NCI-H1092 treated with DMSO at 0.1 percent for 48 hours (cell line): ENCODE results near the gene SHLD1.

ENCODE experiments used
- DNase-seq: peaks from one replicate; lab custom pipeline; 2025; lab: John Stamatoyannopoulos, UW

SHLD1 gene

GRCh38 chr20:5848711-5849505, 98.7 kb downstream of the SHLD1 start:
- DNase-seq, result peak; percentile 22

- DNase-seq, result no peak
Observed at GRCh38 chr20:5855939-5856338, 105.7 kb downstream of the SHLD1 start.

- DNase-seq, result no peak
Observed at GRCh38 chr20:5859608-5860007, 109.4 kb downstream of the SHLD1 start.

- DNase-seq, result no peak
Observed at GRCh38 chr20:5862703-5863039, 112.5 kb downstream of the SHLD1 start.

- no peak for DNase-seq
Observed at GRCh38 chr20:5863040-5863833, 113.0 kb downstream of the SHLD1 start.

GRCh38 chr20:5864428-5864827, 114.2 kb downstream of the SHLD1 start:
- DNase-seq, result no peak

GRCh38 chr20:5864873-5865587, 114.8 kb downstream of the SHLD1 start:
- DNase-seq, result no peak

GRCh38 chr20:5865604-5866003, 115.4 kb downstream of the SHLD1 start:
- DNase-seq, result no peak

GRCh38 chr20:5870568-5870981, 120.4 kb downstream of the SHLD1 start:
- no peak for DNase-seq

GRCh38 chr20:5871459-5872410, 121.5 kb downstream of the SHLD1 start:
- no peak for DNase-seq

GRCh38 chr20:5877128-5877527, 126.9 kb downstream of the SHLD1 start:
- DNase-seq, result no peak

- no peak for DNase-seq
Observed at GRCh38 chr20:5880326-5880725, 130.1 kb downstream of the SHLD1 start.

GRCh38 chr20:5881703-5882102, 131.5 kb downstream of the SHLD1 start:
- no peak for DNase-seq

- no peak for DNase-seq
Observed at GRCh38 chr20:5882166-5882565, 132.0 kb downstream of the SHLD1 start.

- DNase-seq, result no peak
Observed at GRCh38 chr20:5884465-5885335, 134.5 kb downstream of the SHLD1 start.

- DNase-seq, result no peak
Observed at GRCh38 chr20:5885866-5886265, 135.7 kb downstream of the SHLD1 start.

- DNase-seq, result no peak
Observed at GRCh38 chr20:5886788-5887187, 136.6 kb downstream of the SHLD1 start.

- no peak for DNase-seq
Observed at GRCh38 chr20:5887386-5887785, 137.2 kb downstream of the SHLD1 start.

- DNase-seq, result no peak
Observed at GRCh38 chr20:5888041-5888440, 137.8 kb downstream of the SHLD1 start.

- no peak for DNase-seq
Observed at GRCh38 chr20:5890773-5891441, 140.7 kb downstream of the SHLD1 start.
